HG03520 (cell line): ENCODE measurements around the gene EXOC3.
"Not testable (repeated sequence)": the region's sequence is repeated elsewhere in the genome, so short reads cannot be mapped to it uniquely, and the experiment has no call there.

ENCODE experiments used
- ATAC-seq: cut with Tn5 transposase; IDR thresholded peaks from one replicate; pipeline ENCODE4 v1.9.1; 2021; ENCODE audit warnings: mild to moderate bottlenecking, moderate library complexity; ENCODE audit not compliant: unreplicated experiment

EXOC3 gene

DNA sequence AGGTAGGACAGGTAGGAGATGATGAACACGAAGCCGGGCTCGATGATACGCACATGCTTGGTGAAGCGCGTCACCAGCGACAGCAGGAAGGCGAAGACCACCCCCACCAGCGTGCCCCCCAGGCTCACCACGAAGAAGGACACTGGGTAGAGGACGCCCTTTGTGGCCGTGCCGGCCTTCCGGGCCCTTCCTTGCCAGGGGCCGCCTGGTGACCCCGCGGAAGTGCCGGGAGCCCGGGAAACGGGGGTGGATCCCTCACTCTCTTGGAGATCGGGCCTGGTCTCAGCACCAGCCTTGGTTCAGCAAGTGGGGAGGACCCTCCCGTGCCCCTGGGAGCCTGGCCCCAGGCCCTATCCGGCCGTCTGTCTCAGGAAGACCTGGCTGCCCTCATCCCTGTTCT is 41.6 kb downstream of the EXOC3 start:
- no peak for ATAC-seq

DNA sequence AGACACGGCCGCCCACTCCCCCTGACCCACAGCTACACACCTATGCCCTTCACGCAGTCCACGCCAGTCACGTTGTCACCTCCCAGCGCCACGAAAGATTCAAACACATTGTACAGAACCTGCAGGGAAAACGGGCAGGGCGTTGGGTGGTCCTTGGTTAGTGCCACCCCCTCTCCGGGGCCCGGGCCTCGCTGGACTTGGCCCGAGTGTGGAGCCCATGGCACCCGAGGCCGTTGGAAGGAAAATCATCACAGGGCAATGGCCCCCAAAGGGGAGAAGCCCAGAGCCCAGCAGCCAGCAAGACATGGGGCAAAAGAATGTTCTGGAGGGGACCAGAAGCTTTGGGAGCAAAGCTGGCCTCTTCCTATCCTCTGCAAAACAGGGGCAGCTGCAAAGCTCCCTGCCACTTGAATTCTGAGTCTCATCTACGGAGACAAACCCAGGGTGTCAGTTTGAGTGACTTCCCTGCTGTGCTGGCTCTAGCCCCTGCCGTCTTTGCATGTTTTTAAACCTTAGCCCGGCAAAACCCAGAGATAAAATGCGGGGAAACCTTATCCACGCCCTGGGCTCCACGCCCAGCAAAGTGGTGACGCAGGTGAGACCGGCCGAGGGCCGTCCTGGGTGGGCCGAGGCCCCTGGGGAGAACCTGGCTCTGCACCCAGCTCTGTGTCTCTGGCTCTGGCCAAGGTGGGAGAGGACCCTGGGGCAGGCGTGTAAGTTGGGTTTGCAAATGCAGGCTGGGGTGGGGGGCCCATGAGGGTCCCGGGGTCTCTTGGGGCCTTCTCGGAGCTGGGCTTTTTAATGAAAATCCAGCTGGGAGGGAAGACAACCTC is 42.4 kb downstream of the EXOC3 start:
- ATAC-seq, result no peak

DNA sequence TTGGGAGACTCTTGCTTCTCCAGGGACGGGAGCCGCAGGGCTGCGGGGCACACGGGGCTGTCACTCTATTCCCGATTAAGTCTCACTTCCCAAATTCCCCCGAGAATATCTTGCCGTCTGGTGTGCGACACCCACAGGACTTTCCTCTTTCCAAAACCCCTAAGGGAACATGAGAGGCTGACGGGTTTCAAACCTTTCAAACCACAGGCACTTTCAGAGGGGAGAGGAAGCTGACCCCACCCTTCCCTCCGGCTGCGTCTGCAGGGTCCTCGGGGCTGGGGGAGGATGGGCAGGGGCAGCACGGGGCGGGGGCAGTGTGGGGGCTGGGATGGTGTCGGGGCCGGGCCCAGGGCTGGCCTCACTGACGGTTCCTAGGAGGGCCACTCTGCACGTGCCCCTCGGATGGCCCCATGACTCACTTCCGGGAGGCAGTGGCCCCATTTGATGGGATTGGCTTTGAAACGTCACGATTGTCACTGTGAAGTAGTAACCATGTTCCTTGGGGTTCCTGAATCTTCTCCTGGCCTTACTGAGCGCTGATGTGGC is 43.0 kb downstream of the EXOC3 start:
- ATAC-seq, result no peak

DNA sequence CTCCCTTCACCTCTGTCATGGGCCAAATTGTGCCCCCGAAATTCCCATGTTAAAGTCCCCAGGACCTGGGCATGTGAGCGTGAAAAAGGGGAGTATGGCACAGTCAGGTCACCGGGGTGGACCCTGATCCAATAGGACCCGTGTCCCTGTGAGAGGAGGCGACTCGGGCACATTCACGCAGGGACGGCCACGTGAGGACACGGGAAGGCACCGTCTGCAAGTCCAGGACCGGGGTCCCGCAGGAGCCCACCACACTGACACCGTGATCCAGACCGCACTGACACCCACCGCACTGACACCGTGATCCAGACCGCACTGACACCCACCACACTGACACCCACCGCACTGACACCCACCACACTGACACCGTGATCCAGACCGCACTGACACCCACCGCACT is 43.6 kb downstream of the EXOC3 start:
- not testable (repeated sequence) for ATAC-seq

DNA sequence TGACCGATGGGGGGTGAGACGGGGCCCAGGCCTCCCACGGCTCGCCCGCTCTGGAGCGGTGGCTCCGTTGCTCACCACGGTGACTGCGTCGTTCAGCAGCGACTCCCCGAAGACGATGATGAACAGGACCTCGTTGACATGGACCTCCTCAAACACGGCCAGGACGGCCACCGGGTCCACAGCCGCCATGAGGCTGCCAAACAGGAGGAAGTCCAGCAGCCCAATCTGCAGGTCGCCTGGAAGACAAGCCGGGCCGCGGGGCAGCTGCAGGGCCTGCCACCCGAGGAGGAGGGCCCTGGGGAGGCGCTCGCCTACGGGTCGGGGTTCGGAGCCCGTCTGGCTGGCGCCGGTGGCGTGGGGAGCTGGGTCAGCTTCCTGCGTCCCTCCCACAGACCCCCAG is 45.3 kb downstream of the EXOC3 start:
- ATAC-seq, result no peak

DNA sequence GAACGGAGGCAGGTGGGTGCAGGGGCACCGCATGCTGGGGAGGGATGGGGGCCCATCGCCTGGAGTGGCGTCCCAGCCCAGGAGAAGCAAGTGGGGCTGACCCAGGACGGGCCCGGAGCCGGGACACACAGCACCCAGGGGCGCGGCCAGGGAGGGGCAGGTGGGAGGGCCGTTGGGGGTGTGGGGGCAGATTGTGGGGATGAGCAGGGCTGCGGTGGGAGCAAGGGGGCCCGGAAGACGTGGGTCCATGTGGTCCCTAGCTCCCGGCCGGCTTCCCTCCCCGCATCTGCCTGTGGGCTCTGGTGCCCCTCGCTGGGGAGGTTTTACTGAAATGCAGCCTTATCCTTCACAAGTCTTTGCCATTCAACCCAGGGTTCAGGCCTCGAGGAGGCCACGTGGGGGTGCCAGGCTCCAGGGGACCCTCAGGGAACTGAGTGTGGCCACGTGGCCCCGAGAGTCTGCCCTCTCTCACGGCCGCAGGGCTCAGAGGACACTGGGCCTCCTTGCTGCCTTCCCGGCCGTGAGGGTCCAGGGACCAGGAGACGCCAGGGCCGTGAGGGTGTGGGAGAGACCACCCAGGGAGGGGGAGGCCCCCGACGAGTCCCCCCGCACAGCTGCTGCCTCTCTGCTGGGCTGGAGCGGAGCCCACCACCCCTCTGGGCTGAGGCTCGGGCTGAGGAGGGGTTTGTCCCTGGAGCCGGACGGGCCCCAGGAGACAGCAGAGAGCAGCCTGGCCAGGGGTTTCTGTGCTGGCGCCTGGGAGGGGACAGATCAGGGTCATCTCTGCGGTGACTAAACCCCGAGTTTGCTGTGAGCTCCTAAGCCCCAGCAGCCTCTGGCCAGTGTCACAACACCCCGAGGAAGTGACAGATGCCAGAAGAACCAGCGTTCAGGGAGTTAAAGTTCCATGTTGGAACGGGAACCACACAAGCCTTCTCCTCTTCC is 46.0 kb downstream of the EXOC3 start:
- no peak for ATAC-seq

DNA sequence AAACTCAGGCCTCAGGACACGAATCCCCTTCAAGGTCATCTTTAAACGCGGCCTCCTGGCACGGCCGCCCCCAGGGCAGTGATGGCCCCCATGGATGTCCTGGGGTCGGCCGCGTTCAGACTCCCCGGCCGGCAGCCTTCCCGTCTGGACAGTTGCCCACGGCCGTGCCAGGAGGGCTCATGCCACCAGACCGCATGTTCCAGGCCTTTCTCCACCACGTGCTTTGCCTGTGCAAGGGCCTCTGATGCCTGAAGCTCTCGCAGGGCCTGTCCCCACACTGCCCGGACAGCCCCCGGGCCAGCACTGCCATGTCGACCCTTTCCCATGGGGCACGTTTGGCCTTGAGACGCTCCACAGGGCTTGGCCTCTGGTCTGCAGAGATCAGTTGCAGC is 46.7 kb downstream of the EXOC3 start:
- no peak for ATAC-seq

DNA sequence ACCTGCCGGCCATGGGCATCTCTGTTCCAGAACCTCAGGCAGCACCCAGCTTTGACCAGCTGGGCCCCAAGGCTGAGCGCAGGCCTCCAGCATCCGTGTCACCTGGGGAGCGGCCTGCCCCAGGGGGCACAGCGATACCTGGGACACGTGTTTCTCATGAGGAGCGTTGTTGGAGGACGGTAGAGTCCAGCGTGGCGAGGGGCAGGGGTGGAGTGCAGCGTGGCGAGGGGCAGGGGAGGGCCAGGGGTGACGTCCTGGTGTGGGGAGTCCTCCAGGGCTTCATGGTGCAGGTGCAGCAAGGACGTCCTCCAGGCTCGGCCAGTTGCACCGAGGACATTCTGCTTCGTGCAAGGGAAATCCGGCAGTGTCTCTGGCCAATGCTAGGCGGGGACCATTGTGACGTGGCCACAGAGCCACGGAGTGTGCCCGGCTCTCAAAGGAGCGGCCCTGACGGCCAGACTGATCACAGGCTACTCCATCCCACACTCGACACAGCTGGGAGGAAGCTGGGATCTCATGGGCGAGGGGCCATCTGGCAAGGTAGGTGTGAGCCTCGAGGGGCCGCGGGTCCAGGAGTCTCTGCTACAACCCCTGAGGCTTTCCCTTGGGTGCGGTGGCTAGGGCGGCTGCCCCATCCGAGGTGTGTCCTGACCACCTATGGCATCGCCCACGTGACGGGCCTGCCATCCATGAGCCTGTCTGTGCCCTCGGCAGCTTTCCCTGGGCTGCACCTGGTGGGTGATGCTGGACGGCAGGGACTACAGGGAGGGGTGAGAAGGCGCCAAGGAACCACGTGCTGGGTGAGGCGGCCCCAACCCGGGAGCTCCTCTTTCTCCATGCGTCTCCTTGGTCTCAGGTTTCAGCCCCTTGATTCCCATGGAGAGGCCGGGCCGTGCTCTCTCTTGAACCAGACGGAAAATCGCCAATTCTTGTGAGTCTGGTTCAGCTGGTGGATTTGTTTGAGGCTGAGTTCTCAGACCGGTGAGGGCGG is 47.4 kb downstream of the EXOC3 start:
- ATAC-seq, result no peak

DNA sequence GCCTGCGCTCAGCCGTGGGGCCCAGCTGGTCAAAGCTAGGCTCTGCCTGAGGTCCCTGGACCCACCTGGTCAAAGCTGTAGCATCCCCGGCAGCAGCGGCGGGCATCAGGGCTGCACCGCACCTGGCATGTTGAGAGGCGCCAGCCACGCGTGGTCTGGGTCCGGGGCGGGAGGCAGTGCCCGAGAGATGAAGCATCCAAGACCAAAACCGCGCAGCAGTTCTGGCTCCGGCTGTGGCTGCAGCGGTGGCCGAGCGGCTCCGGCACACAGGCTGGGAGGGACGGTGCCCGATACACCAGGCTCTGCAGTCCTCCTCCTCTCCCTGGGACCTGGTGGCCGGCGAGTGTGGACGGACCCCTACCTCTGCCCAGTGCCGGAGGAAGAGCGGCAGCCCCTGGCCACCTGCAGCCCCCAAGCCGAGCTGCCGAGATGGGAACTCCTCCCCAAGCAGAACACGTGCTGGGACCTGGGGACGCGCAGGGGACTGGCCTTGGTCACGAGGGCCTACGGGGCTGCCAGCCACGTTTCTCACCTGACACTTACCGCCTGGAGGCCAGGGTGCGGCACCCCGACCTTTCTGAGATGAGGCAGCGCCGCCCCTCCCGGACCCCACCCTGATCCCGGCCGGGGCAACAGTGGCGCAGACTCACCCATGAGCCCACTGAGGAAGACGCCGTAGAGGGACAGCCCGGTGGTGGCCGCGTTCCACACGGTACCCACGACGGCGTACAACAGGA is 48.3 kb downstream of the EXOC3 start:
- ATAC-seq, result no peak

DNA sequence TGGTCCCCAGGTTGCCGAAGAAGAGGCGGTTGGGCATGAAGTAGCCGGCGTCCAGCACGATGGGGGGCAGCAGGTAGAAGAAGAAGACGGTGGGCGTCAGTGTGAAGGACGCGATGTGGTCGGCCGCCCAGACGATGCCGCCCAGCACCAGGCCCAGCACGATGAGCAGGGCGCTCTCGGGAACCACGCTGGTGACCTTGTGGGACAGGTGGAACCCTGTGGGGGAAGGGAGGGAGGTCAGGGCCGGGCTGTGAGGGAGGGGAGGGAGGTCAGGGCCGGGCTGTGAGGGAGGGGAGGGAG is 48.8 kb downstream of the EXOC3 start:
- no peak for ATAC-seq

DNA sequence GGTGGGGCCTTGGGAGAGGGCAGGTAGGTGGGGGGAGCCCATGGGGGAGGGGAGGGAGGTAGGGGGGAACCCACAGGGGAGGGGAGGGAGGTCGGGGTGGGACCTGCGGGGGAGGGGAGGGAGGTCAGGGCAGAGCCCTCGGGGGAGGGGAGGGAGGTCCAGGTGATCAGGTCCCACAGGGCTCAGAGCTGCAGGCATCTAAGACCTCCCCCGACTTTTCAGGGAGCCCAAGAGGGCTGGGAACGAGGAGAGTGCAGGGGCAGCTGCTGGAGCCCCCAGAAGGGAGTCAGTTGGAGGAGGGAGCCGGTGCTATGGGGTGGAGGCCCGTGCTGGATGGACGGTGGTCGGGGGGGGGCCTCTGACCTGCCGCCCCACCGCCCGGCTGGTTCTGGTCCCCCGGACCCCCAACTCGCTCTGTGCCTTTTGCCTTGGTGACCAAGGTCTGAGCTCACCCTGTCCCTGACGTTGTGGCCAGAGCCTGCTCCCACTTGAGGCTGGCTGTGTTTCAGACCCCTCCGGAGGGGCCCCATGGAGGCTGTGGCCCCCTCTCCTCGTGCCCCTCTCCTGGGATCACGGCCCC is 49.4 kb downstream of the EXOC3 start:
- no peak for ATAC-seq

DNA sequence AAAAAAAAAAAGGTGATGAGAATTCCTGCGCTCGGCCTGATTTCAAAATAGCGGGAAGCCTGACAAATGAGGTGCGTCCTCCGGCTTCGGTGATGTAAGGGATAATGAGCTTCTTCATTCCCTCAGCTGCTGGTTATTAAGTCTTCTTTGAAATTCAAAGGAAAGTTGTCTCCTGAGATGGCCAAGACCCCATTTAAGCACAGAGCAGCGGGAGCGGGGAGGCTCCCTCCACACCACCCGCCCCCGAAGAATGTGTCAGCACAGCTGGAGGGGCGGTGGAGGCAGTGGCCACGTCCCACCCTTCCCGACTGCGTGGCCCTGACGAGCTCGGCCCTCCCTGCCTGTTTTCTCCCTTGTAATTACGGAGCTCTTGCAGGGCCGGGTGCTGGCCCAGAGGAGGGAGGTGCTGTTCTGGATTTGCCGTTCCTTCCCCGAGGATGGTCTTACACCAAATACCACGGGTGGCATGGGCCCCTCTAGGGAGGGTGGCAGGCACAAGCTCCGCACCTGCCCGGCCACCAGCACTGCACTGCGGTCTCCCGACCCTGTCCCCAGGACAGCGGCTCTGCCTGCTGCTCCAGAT is 50.2 kb downstream of the EXOC3 start:
- ATAC-seq, result no peak

DNA sequence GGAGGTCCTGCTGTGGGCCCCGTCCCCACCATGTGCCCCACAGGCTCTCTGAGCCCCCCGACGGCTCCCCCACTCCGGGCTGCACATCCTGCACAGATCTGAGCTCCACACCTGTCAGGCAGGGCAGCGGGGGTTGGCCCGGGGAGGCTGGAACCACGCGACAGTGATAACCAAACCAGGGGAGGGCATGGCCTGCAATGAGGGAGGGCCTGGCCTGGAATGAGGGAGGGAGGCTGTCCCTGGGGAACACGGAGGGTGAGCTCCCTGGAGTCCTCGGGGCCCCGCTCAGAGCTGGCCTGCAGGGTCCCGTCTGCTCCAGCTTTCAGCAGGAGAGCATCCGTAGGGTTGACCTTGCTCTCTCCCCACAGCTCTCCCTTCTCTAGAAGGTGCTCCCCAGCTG is 50.8 kb downstream of the EXOC3 start:
- ATAC-seq, result no peak

DNA sequence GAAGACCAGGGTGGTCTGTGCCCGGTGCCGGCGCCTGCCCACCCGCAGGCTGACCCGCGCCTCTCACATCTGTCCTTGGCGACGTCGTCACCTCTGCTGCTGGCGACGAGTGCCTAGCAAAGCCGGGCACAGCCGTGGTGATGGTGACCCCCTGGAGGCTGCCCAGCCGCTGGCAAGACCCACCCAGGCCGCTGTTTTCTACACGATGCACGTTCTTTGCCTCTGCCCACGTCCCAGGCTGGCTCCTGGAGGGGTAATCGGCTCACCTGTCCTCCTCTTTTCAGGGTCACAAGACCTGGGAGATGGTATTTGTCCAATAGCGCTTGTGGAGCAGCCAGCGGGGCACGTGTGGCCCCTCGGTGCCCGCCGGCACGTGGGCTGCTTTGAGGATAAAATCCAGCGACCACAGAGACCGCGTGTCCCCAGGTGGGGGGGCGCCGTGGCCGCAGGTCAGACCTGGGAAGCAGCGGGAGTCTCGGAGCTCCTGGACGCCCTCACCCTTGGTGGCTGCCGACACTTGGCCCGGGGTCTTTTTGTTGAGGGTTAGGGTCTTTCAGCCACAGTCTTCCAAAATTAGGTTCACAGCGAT is 51.8 kb downstream of the EXOC3 start:
- ATAC-seq, result no peak

DNA sequence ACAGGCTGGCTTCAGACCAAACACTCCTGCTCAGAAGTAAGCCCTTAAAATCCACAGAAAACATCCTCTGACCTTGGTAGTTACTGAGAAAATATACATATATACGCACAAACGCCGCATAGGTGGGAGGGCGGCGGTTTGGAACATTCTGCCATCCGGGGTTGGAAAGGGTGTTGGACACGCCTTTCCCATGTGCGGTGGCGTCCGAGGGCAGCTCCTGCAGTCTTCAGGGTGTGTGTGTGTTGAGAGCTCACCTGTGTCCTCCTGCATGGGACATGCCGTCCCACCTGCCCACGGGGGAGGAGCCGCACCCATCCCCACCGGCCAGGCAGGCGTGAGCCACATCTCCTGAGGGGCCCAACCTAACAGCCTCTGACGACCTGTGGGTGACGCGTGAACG is 53.1 kb downstream of the EXOC3 start:
- ATAC-seq, result no peak

DNA sequence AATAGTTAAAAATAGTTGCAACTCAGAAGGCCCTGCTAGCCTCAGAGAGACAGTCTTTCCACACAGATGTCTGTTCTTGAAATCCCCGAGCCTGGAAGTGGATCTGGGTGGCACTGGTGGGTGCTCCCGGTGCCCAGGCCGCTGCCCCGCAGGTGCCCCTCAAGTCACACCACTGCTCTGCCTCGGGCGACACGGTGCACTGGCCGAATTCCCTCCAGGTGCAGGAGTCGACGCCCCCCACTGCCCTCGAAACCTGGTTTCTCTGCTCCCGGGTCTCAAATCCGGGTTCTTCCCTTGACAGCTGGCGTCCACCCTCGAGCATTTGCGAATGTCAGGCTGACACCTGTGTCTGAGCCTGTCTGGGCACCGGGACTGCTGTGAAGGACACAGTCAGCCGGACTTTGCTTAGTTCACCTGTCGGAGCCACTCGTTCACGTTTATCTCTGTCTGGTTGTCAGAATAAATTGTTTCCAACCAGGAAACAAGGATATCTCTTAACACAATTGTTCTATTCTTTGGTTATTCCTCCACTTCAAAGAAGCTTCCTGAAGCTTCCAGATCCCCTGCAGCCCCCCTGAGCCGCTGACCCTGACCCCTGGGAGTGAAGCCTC is 54.2 kb downstream of the EXOC3 start:
- ATAC-seq, result no peak

DNA sequence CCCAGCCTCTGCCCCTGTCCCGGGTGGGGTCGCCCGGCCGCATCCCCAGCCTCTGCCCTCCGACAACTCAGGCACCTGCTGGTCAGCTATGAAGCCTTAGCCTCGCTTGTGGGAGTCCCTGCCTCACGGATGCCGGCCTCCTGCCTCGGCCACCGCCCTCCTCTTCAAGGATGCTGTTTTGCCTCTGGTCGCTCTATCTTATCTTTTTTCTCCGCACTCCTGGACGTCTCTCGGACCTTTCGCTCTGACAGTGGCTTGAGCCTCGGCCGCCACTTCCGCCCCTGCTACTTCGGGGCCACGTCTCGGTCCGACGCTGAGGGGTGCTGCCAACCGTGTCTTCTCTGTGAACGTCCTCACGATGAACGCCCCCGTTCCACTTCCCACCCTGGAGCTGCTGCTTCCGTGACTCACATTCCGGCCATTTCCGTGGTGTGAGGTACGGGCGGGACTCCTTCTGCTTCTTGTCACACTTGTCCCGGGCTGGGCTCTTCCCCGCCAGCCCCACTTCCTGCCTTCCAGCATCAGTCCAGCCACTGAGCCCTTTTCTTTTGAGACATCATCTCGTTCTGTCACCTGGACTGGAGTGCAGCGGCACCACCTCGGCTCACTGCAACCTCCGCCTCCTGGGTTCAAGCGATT is 55.0 kb downstream of the EXOC3 start:
- no peak for ATAC-seq
